Neutrophil (primary cell): Measurements from ENCODE around the gene CACNA2D4.

Source experiments
- H3K27ac ChIP-seq: fragments of 200-600 bp; sonication (generic); 2 replicates; pipeline ENCODE4 v1.5.1; 2016; ENCODE audit warnings: mild to moderate bottlenecking, moderate library complexity
- H3K27me3 ChIP-seq: fragments of 200-600 bp; sonication (generic); 2 replicates; pipeline ENCODE4 v1.6.0; 2016; ENCODE audit warnings: mild to moderate bottlenecking
- H3K36me3 ChIP-seq: fragments of 200-600 bp; sonication (generic); 2 replicates; pipeline ENCODE4 v1.5.1; 2017
- H3K4me1 ChIP-seq, 2 experiments: fragments of 200-600 bp in 1 of 2; sonication (generic) in 1 of 2; 1 replicate in 1 of 2; 2 replicates in 1 of 2; pipeline versions ENCODE4 v1.5.1 to v1.6.1; 2013 to 2016; ENCODE audit warnings: low read depth in 1 of 2, low read length in 1 of 2, mild to moderate bottlenecking in 1 of 2, moderate library complexity in 1 of 2; ENCODE audit not compliant: control insufficient read depth in 1 of 2, insufficient read depth in 1 of 2
- H3K4me3 ChIP-seq, 2 experiments: fragments of 200-600 bp in 1 of 2; sonication (generic) in 1 of 2; 1 replicate in 1 of 2; 2 replicates in 1 of 2; pipeline ENCODE4 v1.5.1; 2013 to 2016; ENCODE audit warnings: low read depth in 1 of 2, low read length in 1 of 2, mild to moderate bottlenecking in 1 of 2, moderate library complexity in 1 of 2
- H3K9me3 ChIP-seq: fragments of 200-600 bp; sonication (generic); 2 replicates; pipeline ENCODE4 v1.5.1; 2016
- CTCF ChIP-seq: fragments of 200-600 bp; sonication (generic); IDR thresholded peaks from 2 replicates; pipeline ENCODE4 v1.5.1; 2016; ENCODE audit warnings: antibody characterized with exemption

CACNA2D4 gene

GRCh38 chr12:1882405-1882804 lies 36.0 kb downstream of the CACNA2D4 start:
- Histone ChIP-seq H3K27me3 (peaks cover 4% of the 10 kb centered on the region), H3K4me1 (no peaks in the 10 kb centered on the region), H3K27ac (no peak overlapping the region), H3K4me3 (no peak overlapping the region), H3K9me3 (no peaks in the 10 kb centered on the region), H3K36me3 (no peaks in the 10 kb centered on the region)
- TF ChIP-seq CTCF, result no peak

DNA sequence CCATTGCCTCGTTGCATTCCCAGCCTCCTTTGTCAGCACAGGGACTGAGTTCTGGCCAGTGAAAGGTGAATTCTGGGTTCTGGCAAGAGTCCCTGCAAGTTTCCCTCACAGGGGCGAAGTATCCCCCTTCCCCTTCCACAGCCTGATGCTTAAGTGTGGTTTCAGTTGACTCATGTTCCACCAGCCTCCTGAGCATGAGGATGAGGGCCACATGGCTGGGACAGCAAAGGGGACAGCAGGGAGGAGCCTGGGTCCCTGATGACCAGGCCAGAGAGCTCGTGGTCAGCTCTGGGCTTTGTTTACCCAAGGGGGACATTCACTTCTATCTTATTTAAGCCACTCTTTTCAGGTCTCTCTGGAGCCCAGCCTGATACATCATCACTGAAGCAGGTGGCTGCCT lies 36.5 kb downstream of the CACNA2D4 start:
- H3K4me1 ChIP-seq, result no peaks in the 10 kb centered on the region
- H3K36me3 ChIP-seq, result no peaks in the 10 kb centered on the region
- H3K9me3 ChIP-seq, result no peaks in the 10 kb centered on the region
- no peak overlapping the region for H3K27ac ChIP-seq
- no peak overlapping the region for H3K4me3 ChIP-seq
- H3K27me3 ChIP-seq, result peaks cover 4% of the 10 kb centered on the region
- TF ChIP-seq CTCF, result no peak

DNA sequence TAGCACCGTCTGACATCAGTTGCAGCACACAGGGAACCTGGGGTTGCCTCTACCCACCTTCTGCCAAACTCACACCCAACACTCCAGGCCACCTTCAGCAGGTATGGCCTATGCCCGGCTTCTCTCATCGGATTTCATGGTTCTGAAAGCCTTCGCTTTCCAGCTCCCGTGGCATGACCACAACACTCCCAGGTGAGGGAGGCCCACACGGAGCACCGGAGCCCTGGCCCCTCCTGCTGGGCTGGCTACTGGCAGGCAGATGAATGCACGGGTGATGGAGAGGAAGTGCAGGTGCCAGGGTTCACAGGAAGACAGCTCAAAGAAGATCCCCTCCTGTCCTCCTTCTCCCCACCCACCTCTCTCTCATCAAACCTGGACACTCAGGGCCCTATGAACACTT lies 37.2 kb downstream of the CACNA2D4 start:
- H3K9me3 ChIP-seq, result no peaks in the 10 kb centered on the region
- TF ChIP-seq CTCF, result no peak
- H3K4me3 ChIP-seq, result no peak overlapping the region
- H3K27me3 ChIP-seq, result peaks cover 4% of the 10 kb centered on the region
- no peaks in the 10 kb centered on the region for H3K4me1 ChIP-seq
- H3K36me3 ChIP-seq, result no peaks in the 10 kb centered on the region
- H3K27ac ChIP-seq, result no peak overlapping the region

DNA sequence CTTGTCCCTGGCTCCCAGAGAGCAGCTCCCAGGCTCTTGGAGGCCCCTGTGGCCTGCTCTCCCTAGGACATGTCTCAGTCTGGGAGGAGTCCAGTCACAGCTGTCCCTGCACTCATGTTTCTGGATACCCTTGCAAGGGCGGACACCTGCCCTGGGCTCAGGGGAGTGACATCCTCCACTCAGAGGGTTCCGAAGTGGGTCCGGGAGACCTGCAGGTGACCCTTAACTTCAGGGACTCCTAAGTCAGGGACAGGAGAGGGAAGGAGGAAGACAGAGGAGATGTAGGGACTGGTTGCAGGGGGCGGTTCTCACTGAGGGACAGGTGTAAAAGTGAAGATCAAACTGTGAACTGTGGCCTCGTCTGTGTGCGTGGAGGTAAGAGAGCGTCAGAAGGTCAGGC lies 37.6 kb downstream of the CACNA2D4 start:
- Histone ChIP-seq H3K9me3 (no peaks in the 10 kb centered on the region), H3K4me3 (no peak overlapping the region), H3K36me3 (no peaks in the 10 kb centered on the region), H3K27ac (no peak overlapping the region), H3K4me1 (no peaks in the 10 kb centered on the region), H3K27me3 (peaks cover 4% of the 10 kb centered on the region)
- no peak for TF ChIP-seq CTCF

GRCh38 chr12:1880153-1880845 lies 38.2 kb downstream of the CACNA2D4 start:
- H3K4me3 ChIP-seq, result no peak overlapping the region
- no peaks in the 10 kb centered on the region for H3K4me1 ChIP-seq
- no peaks in the 10 kb centered on the region for H3K9me3 ChIP-seq
- no peak overlapping the region for H3K27ac ChIP-seq
- peaks cover 5% of the 10 kb centered on the region for H3K27me3 ChIP-seq
- TF ChIP-seq CTCF, result no peak
- no peaks in the 10 kb centered on the region for H3K36me3 ChIP-seq
